Transverse colon (tissue), 4 donors: ENCODE measurements around the gene ZBTB7C. TPM values are rescaled to one million over a fixed set of nuclear protein-coding genes. Genes with fewer than 3 reads are reported as not detected.

Experiments used
- DNase-seq: peaks from one replicate; pipeline ENCODE4 v3.0.0-alpha.2; 2019
- H3K27ac ChIP-seq, 4 donors: fragments of 200-600 bp; sonication (generic); 2 replicates each; pipeline ENCODE4 v1.5.1; 2016 to 2018; ENCODE audit warnings: inconsistent platforms in 4 of 4
- H3K27me3 ChIP-seq: fragments of 200-600 bp; sonication (generic); 2 replicates; pipeline ENCODE4 v1.5.1; 2017; ENCODE audit warnings: inconsistent platforms
- H3K36me3 ChIP-seq, 4 donors: fragments of 200-600 bp; sonication (generic); 2 replicates each; pipeline ENCODE4 v1.5.1; 2017 to 2019; ENCODE audit warnings: inconsistent platforms in 4 of 4
- H3K4me1 ChIP-seq, 4 donors: fragments of 200-600 bp; sonication (generic); 2 replicates each; pipeline ENCODE4 v1.5.1; 2017 to 2020; ENCODE audit warnings: inconsistent platforms in 4 of 4
- H3K4me3 ChIP-seq, 4 donors: fragments of 200-600 bp; sonication (generic); 1 replicate in 1 of 4; 2 replicates in 3 of 4; pipeline versions ENCODE4 v1.5.1 to v1.6.1; 2017 to 2019; ENCODE audit warnings: inconsistent platforms in 4 of 4
- H3K9me3 ChIP-seq, 2 donors: fragments of 200-600 bp; sonication (generic); 2 replicates each; pipeline ENCODE4 v1.5.1; 2017 to 2019; ENCODE audit warnings: inconsistent platforms in 2 of 2
- EP300 ChIP-seq: sonication (generic); formaldehyde crosslinking; IDR thresholded peaks from one replicate; pipeline ENCODE4 v1.6.1; 2017; ENCODE audit warnings: antibody characterized with exemption, low read depth
- POLR2A ChIP-seq: fragments of 450-650 bp; IDR thresholded peaks from one replicate; pipeline ENCODE4 v1.6.1; 2016; ENCODE audit warnings: antibody characterized with exemption, mild to moderate bottlenecking, moderate library complexity
- POLR2AphosphoS5 ChIP-seq, 3 donors: sonication (generic); formaldehyde crosslinking; IDR thresholded peaks; one replicate each; pipeline ENCODE4 v1.6.1; 2016; ENCODE audit warnings: antibody characterized with exemption in 3 of 3
- WGBS, 2 donors: methylation state at CpG; one replicate each; pipeline ENCODE4 v1.1.5; 2018; ENCODE audit warnings: low coverage in 1 of 2; 5-methylcytosine and 5-hydroxymethylcytosine counted together
- in situ Hi-C, 4 donors: fragments of 200-750 bp; cut with MboI; loops; one replicate each; pipeline versions ENCODE4 v1.15.0 to v1.15.1; 2017; ENCODE audit warnings: low sequenced_read_pairs in 3 of 4, low pct_ligation_motif_present in 1 of 4, low pct_unique_long_range_greater_than_20kb in 1 of 4
- intact Hi-C: fragments of 100-400 bp; cut with DNase I; formaldehyde crosslinking; loops from one replicate; pipeline ENCODE4 v1.15.1; 2023; ENCODE audit warnings: low total_unique reads
- total RNA-seq, 4 donors: library from RNA; depleted of rRNA; stranded (reverse); fragments of >200 nt; gene quantifications; one replicate each; pipeline ENCODE4 v1.1.0, GENCODE V29; 2016
- TF ChIP-seq, protein P1 (sequence below), 5 experiments: fragments of 200-600 bp in 3 of 5; fragments of 450-650 bp in 2 of 5; sonication (generic) in 3 of 5; IDR thresholded peaks; 1 replicate in 2 of 5; 2 replicates in 3 of 5; pipeline ENCODE4 v1.5.1; 2016 to 2017; ENCODE audit warnings: antibody characterized with exemption in 5 of 5, inconsistent platforms in 3 of 5, mild to moderate bottlenecking in 2 of 5, moderate library complexity in 1 of 5

The ZBTB7C gene
- total RNA-seq, 4 donors from 2014 or later = 38.4 to 81.2 (median 47.5) TPM

DNA sequence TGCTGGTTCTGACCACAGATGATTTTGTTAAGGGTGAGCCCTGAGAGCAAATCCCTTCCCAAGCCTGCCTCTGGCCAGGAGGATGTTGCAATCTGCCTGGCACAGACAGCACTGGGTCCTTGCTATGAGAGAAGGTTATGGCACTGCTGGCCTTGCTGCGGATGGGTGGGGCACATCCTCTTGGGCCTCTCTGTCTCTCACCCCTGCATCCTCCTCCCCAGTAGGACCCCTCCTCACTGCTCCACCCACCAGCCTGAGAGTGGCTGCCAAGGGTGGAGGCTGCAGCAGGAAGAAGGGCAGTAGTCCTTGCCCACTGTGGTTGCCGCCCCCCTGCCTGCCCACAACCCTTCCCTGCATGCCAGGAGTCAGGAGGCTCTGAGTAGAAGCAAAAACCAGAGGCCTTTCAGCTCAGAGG is 180.9 kb downstream of the ZBTB7C start:
- no peak for TF ChIP-seq POLR2AphosphoS5 (IDR thresholded peaks at IDR 0.05)
- in situ Hi-C loops = no loop called here
- Histone ChIP-seq H3K4me1 (no peaks in the 10 kb centered on the region), H3K27me3 (no peaks in the 10 kb centered on the region), H3K9me3 (no peaks in the 10 kb centered on the region), H3K4me3 (no peak overlapping the region), H3K36me3 (no peaks in the 10 kb centered on the region), H3K27ac (no peak overlapping the region)
- peak; percentile 21 for DNase-seq
- intact Hi-C loops = no loop called here
- WGBS, 2 donors = 63% methylated on average over 2 of the region's 2 CpGs; no CpG with 5 or more reads in 1 of the 2 donors

DNA sequence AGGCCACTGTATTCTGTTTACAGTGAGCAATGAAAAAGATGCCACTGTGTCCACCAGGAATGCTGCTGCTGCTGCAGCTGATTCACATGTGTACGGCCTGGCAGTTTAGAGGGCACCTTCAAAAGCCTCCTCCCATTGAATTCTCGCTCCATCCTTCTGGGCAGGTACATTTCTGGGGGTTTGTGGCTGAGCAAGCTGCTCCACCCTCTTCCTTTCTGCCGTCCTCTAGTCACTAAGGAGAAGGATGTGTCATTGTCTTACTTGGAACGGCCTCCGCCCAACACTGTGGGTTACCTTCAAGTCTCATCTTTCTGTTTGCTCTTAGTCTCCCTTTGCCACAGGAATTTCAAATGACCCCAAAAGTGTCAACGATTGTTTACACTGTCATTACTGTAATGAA is 182.0 kb downstream of the ZBTB7C start:
- Histone ChIP-seq H3K27ac (no peak overlapping the region), H3K4me3 (no peak overlapping the region), H3K27me3 (no peaks in the 10 kb centered on the region), H3K4me1 (peaks cover 0 to 3% (median 0%) of the 10 kb centered on the region in 4 donors), H3K9me3 (no peaks in the 10 kb centered on the region), H3K36me3 (no peaks in the 10 kb centered on the region)
- no peak for DNase-seq
- in situ Hi-C loops (no loop called here), intact Hi-C loops (no loop called here)
- 72 to 83% methylated on average over 5 to 6 of the region's 6 CpGs for whole genome bisulfite sequencing, 2 donors
- TF ChIP-seq POLR2AphosphoS5 (IDR thresholded peaks at IDR 0.05) (no peak), POLR2A (no peak), EP300 (no peak)
- TF ChIP-seq, protein P1, sequence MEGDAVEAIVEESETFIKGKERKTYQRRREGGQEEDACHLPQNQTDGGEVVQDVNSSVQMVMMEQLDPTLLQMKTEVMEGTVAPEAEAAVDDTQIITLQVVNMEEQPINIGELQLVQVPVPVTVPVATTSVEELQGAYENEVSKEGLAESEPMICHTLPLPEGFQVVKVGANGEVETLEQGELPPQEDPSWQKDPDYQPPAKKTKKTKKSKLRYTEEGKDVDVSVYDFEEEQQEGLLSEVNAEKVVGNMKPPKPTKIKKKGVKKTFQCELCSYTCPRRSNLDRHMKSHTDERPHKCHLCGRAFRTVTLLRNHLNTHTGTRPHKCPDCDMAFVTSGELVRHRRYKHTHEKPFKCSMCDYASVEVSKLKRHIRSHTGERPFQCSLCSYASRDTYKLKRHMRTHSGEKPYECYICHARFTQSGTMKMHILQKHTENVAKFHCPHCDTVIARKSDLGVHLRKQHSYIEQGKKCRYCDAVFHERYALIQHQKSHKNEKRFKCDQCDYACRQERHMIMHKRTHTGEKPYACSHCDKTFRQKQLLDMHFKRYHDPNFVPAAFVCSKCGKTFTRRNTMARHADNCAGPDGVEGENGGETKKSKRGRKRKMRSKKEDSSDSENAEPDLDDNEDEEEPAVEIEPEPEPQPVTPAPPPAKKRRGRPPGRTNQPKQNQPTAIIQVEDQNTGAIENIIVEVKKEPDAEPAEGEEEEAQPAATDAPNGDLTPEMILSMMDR (IDR thresholded peaks at IDR 0.05) = no peak

DNA sequence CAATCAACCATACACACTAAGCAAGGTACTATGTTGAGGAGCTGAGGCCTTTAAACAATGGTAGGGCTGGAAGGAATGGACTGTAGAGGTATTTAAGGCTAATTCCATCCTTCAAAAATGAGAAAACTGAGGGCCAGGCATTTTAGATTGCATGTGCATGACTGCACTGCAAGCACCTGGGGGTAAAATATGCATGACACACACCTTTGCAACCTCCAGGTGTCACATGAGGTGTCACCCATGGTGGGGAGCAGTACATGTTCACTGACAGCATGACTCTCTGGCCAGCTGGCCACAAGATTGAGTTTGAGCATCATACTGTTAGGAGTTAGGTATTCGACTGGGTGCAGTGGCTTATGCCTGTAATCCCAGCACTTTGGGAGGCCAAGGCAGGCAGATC is 182.8 kb downstream of the ZBTB7C start:
- DNase-seq = no peak

DNA sequence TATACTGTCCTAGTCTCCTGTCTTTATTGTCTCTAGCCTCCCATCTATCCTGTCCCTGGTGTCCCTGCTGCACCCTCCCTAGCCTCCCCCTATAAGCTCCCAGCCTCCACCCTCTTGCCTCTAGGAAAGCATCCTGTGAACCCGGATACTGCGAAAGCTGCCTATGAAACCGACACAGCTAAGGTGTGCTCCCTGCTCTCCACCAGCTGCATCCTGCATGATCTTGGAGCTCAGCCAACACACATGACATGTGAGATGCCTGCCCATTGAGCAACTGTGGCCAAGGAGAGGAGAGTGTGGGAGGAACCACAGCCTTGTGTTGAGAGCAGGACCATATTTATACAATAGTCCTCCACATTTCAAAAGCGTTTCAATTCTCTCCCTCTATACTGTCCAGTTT is 187.1 kb downstream of the ZBTB7C start:
- TF ChIP-seq, protein P1 (IDR thresholded peaks at IDR 0.05) = no peak
- TF ChIP-seq EP300 (no peak), POLR2AphosphoS5 (IDR thresholded peaks at IDR 0.05) (no peak), POLR2A (no peak)
- Histone ChIP-seq H3K36me3 (no peaks in the 10 kb centered on the region), H3K4me1 (peaks cover 0 to 6% (median 0%) of the 10 kb centered on the region in 4 donors), H3K27ac (no peak overlapping the region), H3K27me3 (no peaks in the 10 kb centered on the region), H3K9me3 (no peaks in the 10 kb centered on the region), H3K4me3 (no peak overlapping the region)
- in situ Hi-C loops (no loop called here), intact Hi-C loops (no loop called here)
- DNase-seq = peak; percentile 50
- WGBS, 2 donors = 25% methylated on average over 4 of the region's 4 CpGs; no CpG with 5 or more reads in 1 of the 2 donors

More for the DNA sequence above, 182.8 kb downstream of the ZBTB7C start:
- Histone ChIP-seq H3K36me3 (no peaks in the 10 kb centered on the region), H3K4me3 (no peak overlapping the region), H3K4me1 (peaks cover 0 to 6% (median 0%) of the 10 kb centered on the region in 4 donors), H3K27ac (no peak overlapping the region), H3K27me3 (no peaks in the 10 kb centered on the region), H3K9me3 (no peaks in the 10 kb centered on the region)
- intact Hi-C loops (no loop called here), in situ Hi-C loops (no loop called here)
- 100% methylated on average over 1 of the region's 1 CpG; no CpG with 5 or more reads in 1 of the 2 donors for WGBS, 2 donors
- no peak for TF ChIP-seq EP300
- TF ChIP-seq POLR2AphosphoS5 (IDR thresholded peaks at IDR 0.05) = no peak
- TF ChIP-seq POLR2A = no peak
- TF ChIP-seq, protein P1 (IDR thresholded peaks at IDR 0.05) = no peak

DNA sequence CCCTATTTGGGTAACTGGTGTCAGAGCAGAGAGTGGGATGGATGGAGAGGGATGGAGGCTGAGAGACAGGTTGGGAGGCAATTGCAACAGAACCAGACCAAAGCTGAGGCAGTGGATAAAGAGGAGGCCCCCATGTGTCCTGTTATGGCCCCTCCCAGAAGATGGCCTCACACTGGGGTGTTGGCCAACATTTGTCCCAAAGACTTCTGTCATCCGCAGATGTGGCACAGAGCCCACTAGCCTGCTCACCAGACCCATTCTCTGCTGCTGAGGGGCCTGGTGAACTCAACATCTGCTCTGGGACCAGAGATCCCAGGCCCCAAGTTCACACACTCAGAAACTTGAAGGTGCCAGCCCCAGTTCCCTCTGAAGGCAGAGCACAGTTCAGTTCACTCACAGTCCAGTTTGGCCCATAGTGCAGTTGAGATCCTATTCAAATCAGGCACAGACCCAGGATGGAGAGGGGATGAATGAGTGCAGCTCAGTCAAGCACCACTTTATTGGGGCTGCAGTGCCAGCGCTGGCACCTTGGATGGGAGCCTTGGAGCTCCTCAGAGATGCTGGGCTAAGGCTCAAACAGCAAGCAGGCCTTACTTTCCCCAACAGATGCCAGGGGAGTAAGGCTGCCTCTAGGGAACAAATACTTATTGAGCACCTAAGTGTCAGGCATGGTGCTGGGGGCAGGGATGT is 189.2 kb downstream of the ZBTB7C start:
- TF ChIP-seq, protein P1 (IDR thresholded peaks at IDR 0.05) = no peak
- TF ChIP-seq EP300 (no peak), POLR2A (no peak), POLR2AphosphoS5 (IDR thresholded peaks at IDR 0.05) (no peak)
- no peak overlapping the region for H3K27ac ChIP-seq
- in situ Hi-C loops = no loop called here
- peaks cover 0 to 6% (median 0%) of the 10 kb centered on the region in 4 donors for H3K4me1 ChIP-seq
- DNase-seq = no peak
- H3K9me3 ChIP-seq = no peaks in the 10 kb centered on the region
- no peak overlapping the region for H3K4me3 ChIP-seq
- intact Hi-C loops = no loop called here
- no peaks in the 10 kb centered on the region for H3K36me3 ChIP-seq
- H3K27me3 ChIP-seq = no peaks in the 10 kb centered on the region
- WGBS, 2 donors = 96% methylated on average over 2 of the region's 2 CpGs; no CpG with 5 or more reads in 1 of the 2 donors
